ENCODE results near the gene TRIM49.
"Not testable (repeated sequence)": the region's sequence is repeated elsewhere in the genome, so short reads cannot be mapped to it uniquely, and the experiment has no call there.

TRIM49 gene

GRCh38 chr11:89808475-89808874 is at the start of gene TRIM49:
TSS of gene TRIM49 (minus strand) at chr11:89808575. CDS start at chr11:89804469, 4,106 bp downstream.
- not testable (repeated sequence) for DNase-seq (ENCODE audit: low read depth)

GRCh38 chr11:89826694-89827093 is 18.3 kb upstream of the TRIM49 start:
- not testable (repeated sequence) for DNase-seq (ENCODE audit: low read depth)

- DNase-seq (ENCODE audit: low read depth) = not testable (repeated sequence)
Observed at GRCh38 chr11:89820008-89820407, 11.6 kb upstream of the TRIM49 start.

GRCh38 chr11:89813535-89813934 is 5.2 kb upstream of the TRIM49 start:
- not testable (repeated sequence) for DNase-seq (ENCODE audit: low read depth)

- not testable (repeated sequence) for DNase-seq (ENCODE audit: low read depth)
Observed at GRCh38 chr11:89787506-89788063, 20.8 kb downstream of the TRIM49 start.

- not testable (repeated sequence) for DNase-seq (ENCODE audit: low read depth)
Observed at GRCh38 chr11:89785726-89786125, 22.6 kb downstream of the TRIM49 start.

GRCh38 chr11:89750822-89751221 is 57.6 kb downstream of the TRIM49 start:
- DNase-seq (ENCODE audit: low read depth) = not testable (repeated sequence)

Data from HS-27A (cell line).